B cell (primary cell): ENCODE data around the gene KRTAP2-3. TPM values are rescaled to one million over a fixed set of nuclear protein-coding genes. Genes with fewer than 3 reads are reported as not detected.
"Not testable (repeated sequence)": the region's sequence is repeated elsewhere in the genome, so short reads cannot be mapped to it uniquely, and the experiment has no call there.

ENCODE experiments used
- ATAC-seq: fragments of 200-7000 bp; cut with Tn5 transposase; one replicate; pipeline ENCODE4 v1.10.0; 2021; ENCODE audit warnings: low read depth, mild to moderate bottlenecking, moderate number of reproducible peaks, moderate library complexity
- CTCF ChIA-PET: fragments of 350-600 bp; sonication (Branson Sonifier 250); formaldehyde crosslinking; loops from one replicate; lab custom pipeline; 2021; ENCODE audit warnings: antibody characterized with exemption, inconsistent platforms; lab: Charles Lee
- POLR2A ChIA-PET: fragments of 350-600 bp; sonication (Branson Sonifier 250); formaldehyde crosslinking; loops from one replicate; lab custom pipeline; 2021; ENCODE audit warnings: antibody characterized with exemption; lab: Charles Lee
- DNase-seq: peaks from one replicate; pipeline ENCODE4 v3.0.0; 2013
- H2AFZ ChIP-seq: 2 replicates; pipeline ENCODE4 v1.6.1; 2012; ENCODE audit warnings: mild to moderate bottlenecking, low read depth, low read length; ENCODE audit not compliant: insufficient read depth, poor library complexity, severe bottlenecking
- H3K27ac ChIP-seq, 2 donors: 1 replicate in 1 of 2; 2 replicates in 1 of 2; pipeline ENCODE4 v1.5.1; 2012 to 2013; ENCODE audit warnings: low read length in 2 of 2, mild to moderate bottlenecking in 2 of 2, moderate library complexity in 1 of 2
- H3K27me3 ChIP-seq, 4 experiments: fragments of 200-600 bp in 1 of 4; sonication (generic) in 1 of 4; replicated peaks in 1 of 4; 1 replicate in 2 of 4; 2 replicates in 2 of 4; pipeline versions ENCODE4 v1.6.1 to v1.7.0; 2013 to 2016; ENCODE audit warnings: low read length in 3 of 4, mild to moderate bottlenecking in 2 of 4, mixed read lengths in 1 of 4, moderate library complexity in 1 of 4; ENCODE audit not compliant: insufficient read depth in 4 of 4, control insufficient read depth in 3 of 4; ENCODE audit errors: control extremely low read depth in 1 of 4
- H3K36me3 ChIP-seq, 2 experiments: replicated peaks in 1 of 2; 1 replicate in 1 of 2; 2 replicates in 1 of 2; pipeline versions ENCODE4 v1.6.1 to v1.7.1; 2013; ENCODE audit warnings: low read length in 1 of 2; ENCODE audit not compliant: insufficient read depth in 2 of 2, control insufficient read depth in 1 of 2; ENCODE audit errors: control extremely low read depth in 1 of 2, extremely low read depth in 1 of 2
- H3K4me1 ChIP-seq, 2 donors: fragments of 200-600 bp in 1 of 2; sonication (generic) in 1 of 2; 1 replicate in 1 of 2; 2 replicates in 1 of 2; pipeline versions ENCODE4 v1.5.1 to v1.6.1; 2013 to 2017; ENCODE audit warnings: low read length in 2 of 2; ENCODE audit not compliant: control insufficient read depth in 2 of 2, insufficient read depth in 2 of 2
- H3K4me2 ChIP-seq: replicated peaks from 2 replicates; pipeline ENCODE3; 2012; ENCODE audit warnings: mild to moderate bottlenecking, low read depth, low read length; ENCODE audit not compliant: poor library complexity, severe bottlenecking
- H3K4me3 ChIP-seq, 5 experiments: fragments of 200-600 bp in 1 of 5; sonication (generic) in 1 of 5; 1 replicate in 3 of 5; 2 replicates in 2 of 5; pipeline versions ENCODE4 v1.5.1 to v1.7.0; 2011 to 2016; ENCODE audit warnings: low read length in 4 of 5, mild to moderate bottlenecking in 4 of 5, low read depth in 2 of 5, control low read depth in 1 of 5, moderate library complexity in 1 of 5; ENCODE audit not compliant: insufficient read depth in 1 of 5; ENCODE audit errors: control extremely low read depth in 1 of 5, extremely low read depth in 1 of 5
- H3K79me2 ChIP-seq: fragments of 200-600 bp; sonication (generic); one replicate; pipeline ENCODE4 v1.6.0; 2016; ENCODE audit warnings: low read length; ENCODE audit not compliant: control insufficient read depth, insufficient read depth
- H3K9ac ChIP-seq: fragments of 200-600 bp; sonication (generic); 2 replicates; pipeline ENCODE4 v1.6.1; 2017; ENCODE audit warnings: mild to moderate bottlenecking, low read length, moderate library complexity
- H3K9me3 ChIP-seq, 3 donors: one replicate each; pipeline versions ENCODE4 v1.6.1 to v1.7.1; 2013; ENCODE audit warnings: low read length in 2 of 3; ENCODE audit not compliant: control insufficient read depth in 2 of 3, insufficient read depth in 1 of 3; ENCODE audit errors: control extremely low read depth in 1 of 3
- H4K20me1 ChIP-seq: 2 replicates; pipeline ENCODE4 v1.6.0; 2012; ENCODE audit warnings: mild to moderate bottlenecking, low read length; ENCODE audit not compliant: insufficient read depth, control insufficient read depth, poor library complexity, severe bottlenecking
- H3K27ac Mint-ChIP-seq: one replicate; pipeline ENCODE4 v1.8.0; 2021; ENCODE audit warnings: mixed read lengths
- H3K27me3 Mint-ChIP-seq: one replicate; pipeline ENCODE4 v1.8.0; 2021; ENCODE audit warnings: mixed read lengths
- H3K4me1 Mint-ChIP-seq: one replicate; pipeline ENCODE4 v1.8.0; 2021; ENCODE audit warnings: mixed read lengths
- H3K4me3 Mint-ChIP-seq: one replicate; pipeline ENCODE4 v1.8.0; 2021; ENCODE audit warnings: mixed read lengths
- H3K9me3 Mint-ChIP-seq: one replicate; pipeline ENCODE4 v1.8.0; 2022; ENCODE audit warnings: mixed read lengths; ENCODE audit not compliant: insufficient read depth
- CTCF ChIP-seq: fragments of 200-600 bp; IDR thresholded peaks from one replicate; pipeline ENCODE4 v1.8.0; 2022; ENCODE audit warnings: antibody characterized with exemption, mild to moderate bottlenecking
- EZH2 ChIP-seq: IDR thresholded peaks from 2 replicates; pipeline ENCODE4 v1.6.1; 2012; ENCODE audit warnings: borderline replicate concordance, low read depth, mild to moderate bottlenecking, moderate library complexity, low read length; ENCODE audit not compliant: insufficient read depth, poor library complexity, severe bottlenecking
- WGBS: methylation state at CpG from one replicate; pipeline ENCODE4 v1.1.5; 2013; ENCODE audit warnings: missing lambda C conversion rate; ENCODE audit not compliant: insufficient coverage; 5-methylcytosine and 5-hydroxymethylcytosine counted together
- intact Hi-C: fragments of 100-400 bp; cut with micrococcal nuclease; formaldehyde crosslinking; loops from one replicate; pipeline ENCODE4 v1.10.0; 2022
- polyA plus RNA-seq: library from polyadenylated mRNA; depleted of rRNA; stranded (reverse); fragments of >200 nt; gene quantifications from 2 replicates; pipeline ENCODE4 v1.2.3, GENCODE V29; 2012
- total RNA-seq, 2 donors: library from RNA; stranded (reverse); fragments of 120-200 nt in 1 of 2; gene quantifications; 1 replicate in 1 of 2; 2 replicates in 1 of 2; pipeline versions ENCODE4 v1.2.3 to v1.2.4, GENCODE V29; 2013 to 2022

Gene KRTAP2-3
- total and polyA plus RNA-seq, 2 donors (not counting 1 experiment from before 2014, with no cell fraction given) = not detected

GRCh38 chr17:41099682-41100480 lies 40.0 kb upstream of the KRTAP2-3 start:
- H3K4me1 Mint-ChIP-seq, H3K4me1 ChIP-seq, intact Hi-C loops, POLR2A ChIA-PET, H3K27ac ChIP-seq, H3K27me3 ChIP-seq, H3K9me3 ChIP-seq, H3K9me3 Mint-ChIP-seq, ATAC-seq, H3K27ac Mint-ChIP-seq, H3K79me2 ChIP-seq, CTCF ChIA-PET, H2AFZ ChIP-seq, H4K20me1 ChIP-seq, H3K36me3 ChIP-seq, H3K4me3 Mint-ChIP-seq, H3K9ac ChIP-seq: not testable (repeated sequence)
- Histone ChIP-seq H3K4me2 (peak overlapping the region; percentile 4), H3K4me3 (peak overlapping the region in 1 of 5 experiments; percentile 1)
- H3K27me3 Mint-ChIP-seq = peaks cover 31% of the 10 kb centered on the region
- peak; percentile 29 for DNase-seq
- no CpG with 5 or more reads among the region's 7 CpGs for WGBS

- Histone ChIP-seq H3K27me3 (peaks cover 0 to 5% (median 0%) of the 10 kb centered on the region in 4 experiments), H3K27ac (no peak overlapping the region), H3K36me3 (no peaks in the 10 kb centered on the region), H2AFZ (no peak overlapping the region), H3K4me2 (no peak overlapping the region), H3K4me1 (peaks cover 4 to 7% of the 10 kb centered on the region in 2 donors), H4K20me1 (no peaks in the 10 kb centered on the region), H3K9me3 (peaks cover 0 to 14% (median 0%) of the 10 kb centered on the region in 3 donors), H3K9ac (no peak overlapping the region), H3K4me3 (no peak overlapping the region), H3K79me2 (no peaks in the 10 kb centered on the region)
- POLR2A ChIA-PET = no interaction called here
- Mint-ChIP-seq H3K4me3 (no peak overlapping the region), H3K27ac (no peak overlapping the region), H3K9me3 (no peaks in the 10 kb centered on the region), H3K27me3 (peaks cover 33% of the 10 kb centered on the region), H3K4me1 (peaks cover 8% of the 10 kb centered on the region)
- whole genome bisulfite sequencing = 88% methylated on average over 2 of the region's 6 CpGs
- intact Hi-C loops = no loop called here
- ATAC-seq = no peak
- CTCF ChIA-PET = no interaction called here
- DNase-seq = no peak
- TF ChIP-seq EZH2 (no peak), CTCF (no peak)
These were observed 38.6 kb upstream of the KRTAP2-3 start for GRCh38 chr17:41098481-41098880.
